Fibroblast of pulmonary artery (primary cell): ENCODE results near the gene MYO5C.

Experiments
- DNase-seq: peaks from one replicate; pipeline ENCODE4 v3.0.0-alpha.2; 2010; ENCODE audit warnings: low read depth
- H3K4me3 ChIP-seq: replicated peaks from 2 replicates; pipeline ENCODE4 v1.5.1; 2011; ENCODE audit warnings: low read depth, mild to moderate bottlenecking, control low read depth, low read length, moderate library complexity
- CTCF ChIP-seq: IDR thresholded peaks from 2 replicates; pipeline ENCODE4 v1.5.1; 2011; ENCODE audit warnings: mild to moderate bottlenecking, control low read depth, low read length, inconsistent platforms; ENCODE audit errors: missing control alignments

The MYO5C gene

GRCh38 chr15:52199271-52199670 is 96.3 kb downstream of the MYO5C start:
- no peak overlapping the region for H3K4me3 ChIP-seq
- DNase-seq, result no peak
- no peak for TF ChIP-seq CTCF

- no peak for TF ChIP-seq CTCF
- DNase-seq, result no peak
Measured at GRCh38 chr15:52196891-52197290, 98.7 kb downstream of the MYO5C start.

GRCh38 chr15:52193791-52194190 is 101.8 kb downstream of the MYO5C start:
- DNase-seq, result no peak
- no peak overlapping the region for H3K4me3 ChIP-seq
- TF ChIP-seq CTCF, result no peak

More at GRCh38 chr15:52196891-52197290, 98.7 kb downstream of the MYO5C start:
- no peak overlapping the region for H3K4me3 ChIP-seq

- no peak for TF ChIP-seq CTCF
- no peak for DNase-seq
- H3K4me3 ChIP-seq, result no peak overlapping the region
Measured at GRCh38 chr15:52193321-52193720, 102.3 kb downstream of the MYO5C start.

GRCh38 chr15:52191207-52191606 is 104.4 kb downstream of the MYO5C start, which contains the start of gene GNB5:
Gene GNB5, minus strand, starts transcription at chr15:52191392. Its CDS starts 6,716 bp downstream, at chr15:52184676.
- no peak within 1 kb of the TSS for H3K4me3 ChIP-seq
- DNase-seq, result no peak
- TF ChIP-seq CTCF, result no peak

- no peak for DNase-seq
- no peak for TF ChIP-seq CTCF
- no peak overlapping the region for H3K4me3 ChIP-seq
Measured at GRCh38 chr15:52186651-52187486, 108.7 kb downstream of the MYO5C start.

GRCh38 chr15:52185151-52185561 is 110.4 kb downstream of the MYO5C start:
- DNase-seq, result no peak
- no peak overlapping the region for H3K4me3 ChIP-seq
- no peak for TF ChIP-seq CTCF
